ENCODE data around the gene ZMAT3.

The ZMAT3 gene

GRCh38 chr3:179000144-179000543 lies 71.5 kb downstream of the ZMAT3 start:
- DNase-seq = no peak
- H3K27me3 ChIP-seq = no peaks in the 10 kb centered on the region
- no peak for TF ChIP-seq CTCF (IDR thresholded peaks at IDR 0.05; ENCODE audit: low read depth, low read length)
- no peaks in the 10 kb centered on the region for H3K36me3 ChIP-seq
- H3K4me1 ChIP-seq = no peaks in the 10 kb centered on the region
- no peak overlapping the region for H3K4me3 ChIP-seq (ENCODE audit: low read depth, low read length)
- H3K9me3 ChIP-seq = no peaks in the 10 kb centered on the region

GRCh38 chr3:178996399-178996798 lies 75.2 kb downstream of the ZMAT3 start:
- Histone ChIP-seq H3K27me3 (no peaks in the 10 kb centered on the region), H3K4me1 (no peaks in the 10 kb centered on the region), H3K9me3 (no peaks in the 10 kb centered on the region), H3K36me3 (no peaks in the 10 kb centered on the region), H3K4me3 (ENCODE audit: low read depth, low read length) (no peak overlapping the region)
- no peak for DNase-seq
- TF ChIP-seq CTCF (IDR thresholded peaks at IDR 0.05; ENCODE audit: low read depth, low read length) = no peak

DNA sequence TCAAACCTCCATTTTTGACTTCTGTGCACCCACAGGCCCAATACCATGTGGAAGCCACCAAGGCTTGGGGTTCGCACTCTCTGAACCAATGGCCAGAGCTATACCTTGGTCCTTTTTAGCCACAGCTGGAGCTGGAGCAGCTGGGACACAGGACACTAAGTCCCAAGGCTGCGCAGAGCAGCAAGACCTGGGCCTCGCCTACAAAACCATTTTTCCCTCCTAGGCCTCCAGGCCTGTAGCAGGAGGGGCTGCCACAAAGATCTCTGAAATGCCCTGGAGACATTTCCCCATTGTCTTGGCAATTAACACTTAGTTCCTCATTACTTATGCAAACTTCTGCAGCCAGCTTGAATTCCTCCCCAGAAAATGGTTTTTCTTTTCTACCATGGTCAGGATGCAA lies 81.3 kb downstream of the ZMAT3 start:
- H3K4me3 ChIP-seq (ENCODE audit: low read depth, low read length) = no peak overlapping the region
- no peaks in the 10 kb centered on the region for H3K36me3 ChIP-seq
- no peak for DNase-seq
- no peaks in the 10 kb centered on the region for H3K9me3 ChIP-seq
- no peaks in the 10 kb centered on the region for H3K27me3 ChIP-seq
- TF ChIP-seq CTCF (IDR thresholded peaks at IDR 0.05; ENCODE audit: low read depth, low read length) = no peak
- no peaks in the 10 kb centered on the region for H3K4me1 ChIP-seq

- H3K9me3 ChIP-seq = no peaks in the 10 kb centered on the region
- no peaks in the 10 kb centered on the region for H3K36me3 ChIP-seq
- no peak for TF ChIP-seq CTCF (IDR thresholded peaks at IDR 0.05; ENCODE audit: low read depth, low read length)
- no peak overlapping the region for H3K4me3 ChIP-seq (ENCODE audit: low read depth, low read length)
- no peaks in the 10 kb centered on the region for H3K4me1 ChIP-seq
- H3K27me3 ChIP-seq = no peaks in the 10 kb centered on the region
- no peak for DNase-seq
Observed at GRCh38 chr3:178989821-178990220, 81.8 kb downstream of the ZMAT3 start.

GRCh38 chr3:178987745-178988144 lies 83.9 kb downstream of the ZMAT3 start:
- H3K9me3 ChIP-seq = no peaks in the 10 kb centered on the region
- no peaks in the 10 kb centered on the region for H3K36me3 ChIP-seq

DNA sequence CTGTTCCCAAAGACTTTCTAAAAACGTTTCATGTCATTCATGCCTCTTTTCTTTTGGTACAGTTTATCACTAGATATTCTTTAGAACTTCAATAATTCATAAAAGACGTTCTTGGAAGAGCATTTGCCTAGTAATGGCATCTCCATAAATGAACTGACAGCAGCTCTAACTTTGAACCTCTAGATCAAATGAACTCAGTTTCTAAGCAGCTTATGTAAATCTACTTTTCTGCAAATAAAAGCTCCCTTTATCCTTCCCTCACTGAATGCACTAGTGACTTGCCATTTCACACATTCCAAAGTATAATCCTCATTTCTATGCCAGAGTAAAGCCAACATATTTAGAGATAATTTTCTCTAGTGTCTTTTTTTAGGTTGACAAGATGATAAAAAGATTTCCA lies 85.2 kb downstream of the ZMAT3 start:
- TF ChIP-seq CTCF (IDR thresholded peaks at IDR 0.05; ENCODE audit: low read depth, low read length) = no peak
- no peaks in the 10 kb centered on the region for H3K36me3 ChIP-seq
- no peaks in the 10 kb centered on the region for H3K9me3 ChIP-seq
- H3K4me1 ChIP-seq = no peaks in the 10 kb centered on the region
- no peaks in the 10 kb centered on the region for H3K27me3 ChIP-seq
- H3K4me3 ChIP-seq (ENCODE audit: low read depth, low read length) = no peak overlapping the region
- DNase-seq = no peak

More at GRCh38 chr3:178987745-178988144, 83.9 kb downstream of the ZMAT3 start:
- no peak for DNase-seq
- Histone ChIP-seq H3K27me3 (no peaks in the 10 kb centered on the region), H3K4me3 (ENCODE audit: low read depth, low read length) (no peak overlapping the region), H3K4me1 (no peaks in the 10 kb centered on the region)
- TF ChIP-seq CTCF (IDR thresholded peaks at IDR 0.05; ENCODE audit: low read depth, low read length) = no peak

Data from BE2C (cell line).